Panc1 (cell line): ENCODE measurements around the gene SYNE1. TPM values are rescaled to one million over a fixed set of nuclear protein-coding genes. Genes with fewer than 3 reads are reported as not detected.

Experiments used
- ATAC-seq: fragments of 200-7000 bp; cut with Tn5 transposase; 2 replicates; pipeline ENCODE4 v1.9.1; 2020; ENCODE audit warnings: mild to moderate bottlenecking, moderate library complexity
- BruUV-seq: library from RNA; stranded (reverse); fragments of 400-500 nt; replicated peaks from 2 replicates; lab custom pipeline; 2021; lab: Mats Ljungman, UMichigan
- CTCF ChIA-PET: fragments of 300-600 bp; sonication (Branson Sonifier 250); formaldehyde crosslinking; loops from one replicate; lab custom pipeline; 2022; ENCODE audit warnings: antibody characterized with exemption; lab: Charles Lee
- POLR2A ChIA-PET: fragments of 300-600 bp; sonication (Branson Sonifier 250); formaldehyde crosslinking; loops from one replicate; lab custom pipeline; 2022; ENCODE audit warnings: antibody characterized with exemption; lab: Charles Lee
- DNase-seq: peaks from one replicate; pipeline ENCODE4 v3.0.0-alpha.2; 2010; ENCODE audit warnings: low read depth, low spot score
- H3K27ac ChIP-seq: 2 replicates; pipeline ENCODE4 v1.5.1; 2011; ENCODE audit warnings: mild to moderate bottlenecking, low read length, inconsistent platforms
- H3K27me3 ChIP-seq: fragments of 200-500 bp; sonication (Bioruptor generic); 2 replicates; pipeline ENCODE4 v1.6.0; 2014; ENCODE audit warnings: low read length, inconsistent platforms; ENCODE audit not compliant: control insufficient read depth, insufficient read depth
- H3K36me3 ChIP-seq: fragments of 200-500 bp; sonication (Bioruptor generic); 2 replicates; pipeline ENCODE4 v1.5.1; 2014; ENCODE audit warnings: inconsistent platforms, mild to moderate bottlenecking, low read length, moderate library complexity; ENCODE audit not compliant: control insufficient read depth, insufficient read depth
- H3K4me1 ChIP-seq: 2 replicates; pipeline ENCODE4 v1.5.1; 2011; ENCODE audit warnings: inconsistent platforms, mild to moderate bottlenecking, low read length, moderate library complexity; ENCODE audit not compliant: control insufficient read depth, insufficient read depth
- H3K4me3 ChIP-seq, 2 experiments: 2 replicates each; pipeline ENCODE4 v1.5.1; 2011 to 2012; ENCODE audit warnings: low read depth in 2 of 2, low read length in 2 of 2, mild to moderate bottlenecking in 2 of 2, inconsistent platforms in 1 of 2, moderate library complexity in 1 of 2
- H3K9me3 ChIP-seq: fragments of 200-500 bp; sonication (Bioruptor generic); 2 replicates; pipeline ENCODE4 v1.5.1; 2014; ENCODE audit warnings: low read depth, mild to moderate bottlenecking, inconsistent platforms, low read length, moderate library complexity; ENCODE audit not compliant: control insufficient read depth, insufficient read depth
- CTCF ChIP-seq: fragments of 450-650 bp; IDR thresholded peaks from 2 replicates; pipeline ENCODE4 v1.5.1; 2017; ENCODE audit warnings: mild to moderate bottlenecking
- POLR2AphosphoS5 ChIP-seq: IDR thresholded peaks from 2 replicates; pipeline ENCODE4 v1.6.1; 2012; ENCODE audit warnings: mild to moderate bottlenecking, low read depth, low read length, moderate library complexity
- REST ChIP-seq, 2 experiments: IDR thresholded peaks; 2 replicates each; pipeline ENCODE4 v1.6.1; 2011 to 2012; ENCODE audit warnings: low read depth in 2 of 2, control low read depth in 1 of 2, low read length in 1 of 2, mild to moderate bottlenecking in 1 of 2, moderate library complexity in 1 of 2; ENCODE audit not compliant: insufficient read depth in 1 of 2
- SIN3A ChIP-seq: IDR thresholded peaks from 2 replicates; pipeline ENCODE4 v1.6.1; 2012; ENCODE audit warnings: low read depth, mild to moderate bottlenecking, low read length, moderate library complexity, borderline replicate concordance; ENCODE audit not compliant: insufficient read depth
- TCF7L2 ChIP-seq: IDR thresholded peaks from 2 replicates; pipeline ENCODE4 v1.6.1; 2011; ENCODE audit warnings: mild to moderate bottlenecking, low read depth, low read length, inconsistent platforms
- in situ Hi-C: cut with HindIII; loops from 2 replicates; pipeline ENCODE4 v1.10.0; 2016; ENCODE audit warnings: low sequenced_read_pairs, low pct_unique_long_range_greater_than_20kb
- intact Hi-C: fragments of 100-400 bp; cut with micrococcal nuclease; formaldehyde crosslinking; loops from one replicate; pipeline ENCODE4 v1.10.0; 2022; ENCODE audit not compliant: unreplicated experiment
- total RNA-seq: library from RNA; stranded (reverse); gene quantifications from one replicate; pipeline ENCODE4 v1.2.1, GENCODE V29; 2021; ENCODE audit not compliant: unreplicated experiment

SYNE1 gene
- total RNA-seq, 1 experiment from 2014 or later: 3.2 TPM

GRCh38 chr6:152351110-152351509 is 286.1 kb downstream of the SYNE1 start:
- DNase-seq (no peak), ATAC-seq (no peak)
- in situ Hi-C loops (no loop called here), intact Hi-C loops (no loop called here)
- H3K36me3 ChIP-seq: no peaks in the 10 kb centered on the region
- TF ChIP-seq SIN3A (no peak), CTCF (no peak), REST (IDR thresholded peaks at IDR 0.05; ENCODE audit: insufficient read depth in 1 of 2, low read depth in 2 of 2, low read length in 1 of 2) (no peak), POLR2AphosphoS5 (no peak), TCF7L2 (no peak)
- no peaks in the 10 kb centered on the region for H3K9me3 ChIP-seq
- ChIA-PET POLR2A (no interaction called here), CTCF (interaction anchor here (0.6 kb wide), 1 partner anchor 74 kb away, joined by 5 read pairs; no protein-coding TSS in a partner anchor)
- H3K27me3 ChIP-seq: no peaks in the 10 kb centered on the region
- H3K4me3 ChIP-seq: no peak overlapping the region
- H3K27ac ChIP-seq: no peak overlapping the region
- H3K4me1 ChIP-seq: no peaks in the 10 kb centered on the region
- BruUV-seq: no TSS peak

- Histone ChIP-seq H3K36me3 (no peaks in the 10 kb centered on the region), H3K27ac (no peak overlapping the region), H3K27me3 (no peaks in the 10 kb centered on the region), H3K9me3 (no peaks in the 10 kb centered on the region), H3K4me3 (no peak overlapping the region), H3K4me1 (no peaks in the 10 kb centered on the region)
- TF ChIP-seq SIN3A: no peak
- no peak for TF ChIP-seq POLR2AphosphoS5
- no peak for TF ChIP-seq CTCF
- TF ChIP-seq TCF7L2: no peak
- no peak for TF ChIP-seq REST (IDR thresholded peaks at IDR 0.05; ENCODE audit: insufficient read depth in 1 of 2, low read depth in 2 of 2, low read length in 1 of 2)
- CTCF ChIA-PET: no interaction called here
- POLR2A ChIA-PET: no interaction called here
- DNase-seq (no peak), ATAC-seq (no peak)
- intact Hi-C loops (no loop called here), in situ Hi-C loops (no loop called here)
- BruUV-seq: no TSS peak
These were observed 289.0 kb downstream of the SYNE1 start for GRCh38 chr6:152348116-152348515.
